ENCODE measurements around the gene SLC45A1. TPM values are rescaled to one million over a fixed set of nuclear protein-coding genes. Genes with fewer than 3 reads are reported as not detected.

Gene SLC45A1
- total RNA-seq, 4 donors from 2014 or later: 0.84 to 4.1 (median 2.7) TPM

DNA sequence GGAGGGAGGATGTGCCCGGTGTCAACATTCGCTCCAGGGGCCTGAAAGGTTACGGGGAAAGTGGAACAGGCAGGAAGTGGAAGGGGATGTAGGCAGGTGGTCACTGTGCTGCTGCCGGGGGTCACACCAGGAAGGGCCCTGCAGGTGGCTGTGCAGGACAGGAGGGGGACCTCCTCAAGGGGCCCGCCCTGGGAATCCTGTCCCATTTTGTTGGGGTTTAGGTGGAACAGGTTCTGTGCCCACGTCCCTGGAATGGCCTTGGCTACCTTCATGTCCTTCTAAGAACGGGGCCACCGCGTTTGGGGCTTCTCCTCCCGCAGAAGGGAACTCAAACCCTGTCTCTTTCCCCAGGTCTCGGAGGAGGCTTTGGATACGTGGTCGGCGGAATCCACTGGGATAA is 11.9 kb downstream of the SLC45A1 start:
- TF ChIP-seq, protein P1, sequence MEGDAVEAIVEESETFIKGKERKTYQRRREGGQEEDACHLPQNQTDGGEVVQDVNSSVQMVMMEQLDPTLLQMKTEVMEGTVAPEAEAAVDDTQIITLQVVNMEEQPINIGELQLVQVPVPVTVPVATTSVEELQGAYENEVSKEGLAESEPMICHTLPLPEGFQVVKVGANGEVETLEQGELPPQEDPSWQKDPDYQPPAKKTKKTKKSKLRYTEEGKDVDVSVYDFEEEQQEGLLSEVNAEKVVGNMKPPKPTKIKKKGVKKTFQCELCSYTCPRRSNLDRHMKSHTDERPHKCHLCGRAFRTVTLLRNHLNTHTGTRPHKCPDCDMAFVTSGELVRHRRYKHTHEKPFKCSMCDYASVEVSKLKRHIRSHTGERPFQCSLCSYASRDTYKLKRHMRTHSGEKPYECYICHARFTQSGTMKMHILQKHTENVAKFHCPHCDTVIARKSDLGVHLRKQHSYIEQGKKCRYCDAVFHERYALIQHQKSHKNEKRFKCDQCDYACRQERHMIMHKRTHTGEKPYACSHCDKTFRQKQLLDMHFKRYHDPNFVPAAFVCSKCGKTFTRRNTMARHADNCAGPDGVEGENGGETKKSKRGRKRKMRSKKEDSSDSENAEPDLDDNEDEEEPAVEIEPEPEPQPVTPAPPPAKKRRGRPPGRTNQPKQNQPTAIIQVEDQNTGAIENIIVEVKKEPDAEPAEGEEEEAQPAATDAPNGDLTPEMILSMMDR (IDR thresholded peaks at IDR 0.05): no peak
- ATAC-seq (ENCODE audit: low FRiP score) (no peak), DNase-seq (ENCODE audit: low spot score) (no peak)

DNA sequence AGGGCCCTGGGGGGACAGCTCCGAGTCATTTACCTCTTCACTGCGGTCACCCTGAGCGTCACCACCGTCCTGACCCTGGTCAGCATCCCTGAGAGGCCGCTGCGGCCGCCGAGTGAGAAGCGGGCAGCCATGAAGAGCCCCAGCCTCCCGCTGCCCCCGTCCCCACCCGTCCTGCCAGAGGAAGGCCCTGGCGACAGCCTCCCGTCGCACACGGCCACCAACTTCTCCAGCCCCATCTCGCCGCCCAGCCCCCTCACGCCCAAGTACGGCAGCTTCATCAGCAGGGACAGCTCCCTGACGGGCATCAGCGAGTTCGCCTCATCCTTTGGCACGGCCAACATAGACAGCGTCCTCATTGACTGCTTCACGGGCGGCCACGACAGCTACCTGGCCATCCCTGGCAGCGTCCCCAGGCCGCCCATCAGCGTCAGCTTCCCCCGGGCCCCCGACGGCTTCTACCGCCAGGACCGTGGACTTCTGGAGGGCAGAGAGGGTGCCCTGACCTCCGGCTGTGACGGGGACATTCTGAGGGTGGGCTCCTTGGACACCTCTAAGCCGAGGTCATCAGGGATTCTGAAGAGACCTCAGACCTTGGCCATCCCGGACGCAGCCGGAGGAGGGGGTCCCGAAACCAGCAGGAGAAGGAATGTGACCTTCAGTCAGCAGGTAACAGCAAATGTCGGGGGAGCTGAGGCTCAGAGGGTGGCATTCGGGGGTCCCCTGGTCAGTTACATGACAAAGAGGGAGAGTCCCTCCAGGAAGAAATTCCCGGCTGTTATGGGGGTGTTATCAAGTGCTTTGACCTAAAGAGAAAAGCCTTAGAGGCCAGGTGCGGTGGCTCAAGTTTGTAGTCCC is 12.6 kb downstream of the SLC45A1 start:
- ATAC-seq (ENCODE audit: low FRiP score) (no peak), DNase-seq (ENCODE audit: low spot score) (no peak)
- TF ChIP-seq, protein P1 (IDR thresholded peaks at IDR 0.05): no peak

DNA sequence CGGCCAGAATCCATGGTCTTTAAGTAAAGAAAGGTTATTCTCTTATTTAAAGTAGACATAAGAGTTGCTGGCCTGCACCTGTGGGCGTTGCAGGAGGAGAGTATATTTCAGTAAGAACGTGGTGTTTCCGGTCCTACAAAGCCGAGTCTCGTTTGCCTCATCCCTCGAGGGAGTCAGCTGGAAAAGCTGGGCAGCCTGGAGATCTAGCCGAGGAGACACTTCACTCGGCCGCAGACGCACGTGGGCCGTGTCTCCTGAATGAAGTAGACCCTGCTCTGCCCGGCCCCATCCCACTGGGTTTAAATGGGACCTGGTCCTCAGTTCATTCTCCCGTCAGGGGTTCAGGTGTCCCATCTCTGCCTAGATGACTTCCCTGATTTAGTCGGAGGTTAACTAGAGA is 14.9 kb downstream of the SLC45A1 start:
- no peak for DNase-seq (ENCODE audit: low spot score)
- ATAC-seq (ENCODE audit: low FRiP score): no peak
- TF ChIP-seq, protein P1 (IDR thresholded peaks at IDR 0.05): no peak

DNA sequence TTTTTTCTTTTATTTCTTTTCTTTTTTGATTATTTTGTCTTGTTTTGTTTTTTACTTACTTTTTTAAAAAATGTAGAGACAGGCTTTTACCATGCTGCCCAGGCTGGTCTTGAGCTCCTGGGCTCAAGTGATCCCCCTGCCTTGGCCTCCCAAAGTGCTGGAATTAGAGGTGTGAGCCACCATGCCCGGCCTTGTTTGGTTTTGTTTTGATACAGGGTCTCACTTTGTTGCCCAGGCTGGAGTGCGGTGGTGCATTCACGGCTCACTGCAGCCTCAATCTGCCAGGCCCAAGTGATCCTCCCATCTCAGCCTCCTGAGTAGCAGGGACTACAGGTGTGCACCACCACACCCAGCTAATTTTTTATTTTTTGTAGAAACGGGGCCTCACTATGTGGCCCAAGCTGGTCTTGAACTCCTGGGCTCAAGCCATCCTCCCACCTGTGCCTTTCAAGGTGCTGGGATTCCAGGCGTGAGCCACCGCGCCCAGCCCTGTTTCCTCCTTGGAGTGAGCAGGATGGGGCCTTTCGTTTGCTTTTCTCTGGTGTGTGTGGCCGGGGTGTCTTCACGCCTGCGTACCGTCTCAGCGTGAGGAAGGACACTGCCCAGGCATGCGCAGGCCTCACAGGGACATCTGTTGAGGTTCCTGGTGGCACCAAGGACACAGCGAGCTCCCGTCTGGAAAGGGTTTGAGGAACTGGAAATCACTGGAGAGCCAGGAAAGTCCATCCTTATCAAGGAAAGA is 15.5 kb downstream of the SLC45A1 start:
- TF ChIP-seq, protein P1 (IDR thresholded peaks at IDR 0.05): no peak
- ATAC-seq (ENCODE audit: low FRiP score) (no peak), DNase-seq (ENCODE audit: low spot score) (no peak)

DNA sequence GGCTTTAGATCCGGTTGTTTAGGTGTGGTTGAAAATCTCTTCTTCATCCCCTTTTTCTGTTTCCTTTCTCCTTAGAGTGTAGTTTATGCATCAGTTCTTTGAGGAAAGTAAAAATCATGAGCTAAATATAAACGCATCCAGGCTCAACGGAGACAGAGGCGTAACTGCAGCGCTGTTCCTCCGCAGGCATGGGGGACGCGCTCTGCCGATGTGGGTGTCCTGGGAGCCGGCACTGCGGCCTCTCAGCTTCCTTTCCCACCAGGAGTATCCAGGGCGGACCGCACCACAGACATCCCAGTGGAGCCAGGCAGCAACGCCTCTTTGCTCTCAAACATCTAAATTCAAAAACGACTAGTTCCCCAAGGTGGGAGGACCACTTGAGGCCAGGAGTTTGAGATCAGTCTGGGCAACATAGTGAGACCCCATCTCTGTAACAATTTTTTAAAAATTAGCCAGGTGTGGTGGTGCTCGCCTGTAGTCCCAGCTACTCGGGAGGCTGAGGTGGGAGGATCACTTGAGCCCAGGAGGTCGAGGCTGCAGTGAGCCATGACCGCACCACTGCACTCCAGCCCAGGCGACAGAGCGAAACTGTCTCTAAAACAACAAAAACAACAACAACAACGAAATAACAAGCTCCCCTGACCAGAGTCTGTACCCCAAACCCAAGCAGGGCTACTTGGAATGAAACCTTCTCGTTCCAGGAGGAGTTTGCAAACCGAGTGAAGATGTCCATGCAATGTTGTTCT is 16.4 kb downstream of the SLC45A1 start:
- TF ChIP-seq, protein P1 (IDR thresholded peaks at IDR 0.05): no peak
- ATAC-seq (ENCODE audit: low FRiP score) (no peak), DNase-seq (ENCODE audit: low spot score) (no peak)

DNA sequence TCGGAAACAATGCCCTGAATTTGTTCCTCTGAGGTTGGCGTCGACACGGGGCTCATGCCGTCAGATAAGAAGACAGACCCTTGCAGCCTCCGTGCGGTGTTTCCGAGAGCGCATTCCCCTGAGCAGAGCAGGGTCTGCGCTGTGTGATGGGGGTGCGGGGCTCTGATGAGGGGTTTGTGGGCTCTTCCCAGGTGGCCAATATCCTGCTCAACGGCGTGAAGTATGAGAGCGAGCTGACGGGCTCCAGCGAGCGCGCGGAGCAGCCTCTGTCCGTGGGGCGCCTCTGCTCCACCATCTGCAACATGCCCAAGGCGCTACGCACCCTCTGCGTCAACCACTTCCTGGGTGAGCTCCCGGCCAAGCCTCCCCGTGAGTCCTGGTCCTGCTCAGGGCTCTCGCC is 17.3 kb downstream of the SLC45A1 start:
- no peak for ATAC-seq (ENCODE audit: low FRiP score)
- no peak for DNase-seq (ENCODE audit: low spot score)
- TF ChIP-seq, protein P1 (IDR thresholded peaks at IDR 0.05): no peak
